Mesenchymal stem cell (in vitro differentiated cells and primary cell): ENCODE data around the gene CEP85.
A peak's percentile ranks its signal among the peaks of the same experiment; 100 is the strongest.

Source experiments
- DNase-seq: peaks from one replicate; pipeline ENCODE4 v3.0.0-alpha.2; 2013
- H2AFZ ChIP-seq: one replicate; pipeline ENCODE4 v1.6.1; 2013; ENCODE audit warnings: low read depth, mild to moderate bottlenecking, control low read depth, inconsistent platforms, low read length, moderate library complexity
- H2AK5ac ChIP-seq: 2 replicates; pipeline ENCODE4 v1.6.1; 2013; ENCODE audit warnings: low read length, moderate library complexity, mild to moderate bottlenecking, inconsistent platforms; ENCODE audit not compliant: severe bottlenecking
- H2BK120ac ChIP-seq: one replicate; pipeline ENCODE4 v1.6.1; 2013; ENCODE audit warnings: low read depth, mild to moderate bottlenecking, inconsistent platforms, low read length, moderate library complexity
- H2BK12ac ChIP-seq, 2 experiments: one replicate each; pipeline ENCODE4 v1.6.1; 2013; ENCODE audit warnings: inconsistent platforms in 2 of 2, low read length in 2 of 2, mild to moderate bottlenecking in 2 of 2, moderate library complexity in 2 of 2, control low read depth in 1 of 2
- H2BK15ac ChIP-seq: one replicate; pipeline ENCODE4 v1.6.1; 2013; ENCODE audit warnings: mild to moderate bottlenecking, low read depth, inconsistent platforms; ENCODE audit not compliant: poor library complexity, severe bottlenecking
- H2BK5ac ChIP-seq: 2 replicates; pipeline ENCODE4 v1.6.1; 2013; ENCODE audit warnings: low read depth, mild to moderate bottlenecking, low read length, control low read depth, inconsistent platforms; ENCODE audit not compliant: poor library complexity, severe bottlenecking
- H3K14ac ChIP-seq, 2 experiments: one replicate each; pipeline ENCODE4 v1.6.1; 2013; ENCODE audit warnings: inconsistent platforms in 2 of 2, low read length in 2 of 2, control low read depth in 1 of 2, mild to moderate bottlenecking in 1 of 2, moderate library complexity in 1 of 2
- H3K18ac ChIP-seq, 2 experiments: one replicate each; pipeline ENCODE4 v1.6.1; 2013; ENCODE audit warnings: inconsistent platforms in 2 of 2, low read length in 2 of 2, control low read depth in 1 of 2, low read depth in 1 of 2, mild to moderate bottlenecking in 1 of 2
- H3K23ac ChIP-seq, 2 experiments: one replicate each; pipeline ENCODE4 v1.6.1; 2013; ENCODE audit warnings: inconsistent platforms in 2 of 2, low read length in 2 of 2, mild to moderate bottlenecking in 2 of 2, moderate library complexity in 2 of 2, control low read depth in 1 of 2
- H3K27ac ChIP-seq: 2 replicates; pipeline ENCODE4 v1.5.1; 2013; ENCODE audit warnings: mild to moderate bottlenecking, moderate library complexity, low read length, control low read depth, inconsistent platforms; ENCODE audit not compliant: poor library complexity, severe bottlenecking
- H3K27me3 ChIP-seq, 2 experiments: 2 replicates each; pipeline versions ENCODE4 v1.6.1 to v1.7.0; 2013; ENCODE audit warnings: low read length in 2 of 2, mild to moderate bottlenecking in 2 of 2, moderate library complexity in 2 of 2, control low read depth in 1 of 2, inconsistent platforms in 1 of 2; ENCODE audit not compliant: control insufficient read depth in 1 of 2, insufficient read depth in 1 of 2
- H3K36me3 ChIP-seq, 2 experiments: 2 replicates each; pipeline versions ENCODE4 v1.6.1 to v1.7.0; 2013; ENCODE audit warnings: low read length in 2 of 2, control low read depth in 1 of 2, inconsistent platforms in 1 of 2, low read depth in 1 of 2, mild to moderate bottlenecking in 1 of 2; ENCODE audit not compliant: insufficient read depth in 2 of 2, control insufficient read depth in 1 of 2
- H3K4ac ChIP-seq, 2 experiments: one replicate each; pipeline ENCODE4 v1.6.1; 2013; ENCODE audit warnings: inconsistent platforms in 2 of 2, low read length in 2 of 2, mild to moderate bottlenecking in 2 of 2, moderate library complexity in 2 of 2, control low read depth in 1 of 2, low read depth in 1 of 2
- H3K4me1 ChIP-seq: 2 replicates; pipeline ENCODE4 v1.6.1; 2013; ENCODE audit warnings: low read depth, low read length, control low read depth; ENCODE audit not compliant: control insufficient read depth, insufficient read depth
- H3K4me2 ChIP-seq: 2 replicates; pipeline ENCODE4 v1.6.1; 2013; ENCODE audit warnings: low read length, mild to moderate bottlenecking, inconsistent platforms; ENCODE audit not compliant: poor library complexity, severe bottlenecking
- H3K4me3 ChIP-seq, 2 experiments: 2 replicates each; pipeline versions ENCODE4 v1.5.1 to v1.7.0; 2013; ENCODE audit warnings: low read length in 2 of 2, mild to moderate bottlenecking in 2 of 2, control low read depth in 1 of 2, low read depth in 1 of 2; ENCODE audit not compliant: insufficient read depth in 1 of 2
- H3K79me1 ChIP-seq: replicated peaks from 2 replicates; pipeline ENCODE4 v1.6.1; 2013; ENCODE audit warnings: mild to moderate bottlenecking, control low read depth, low read length, inconsistent platforms; ENCODE audit not compliant: poor library complexity, severe bottlenecking
- H3K9ac ChIP-seq: 2 replicates; pipeline ENCODE4 v1.7.0; 2013; ENCODE audit warnings: mild to moderate bottlenecking, low read length, moderate library complexity
- H3K9me3 ChIP-seq: 2 replicates; pipeline ENCODE4 v1.7.0; 2013; ENCODE audit warnings: mild to moderate bottlenecking, low read length; ENCODE audit not compliant: control insufficient read depth
- H4K8ac ChIP-seq: one replicate; pipeline ENCODE4 v1.6.1; 2013; ENCODE audit warnings: inconsistent platforms, mild to moderate bottlenecking, low read length, moderate library complexity
- H4K91ac ChIP-seq: one replicate; pipeline ENCODE4 v1.6.1; 2013; ENCODE audit warnings: mild to moderate bottlenecking, low read length, inconsistent platforms
- WGBS: methylation state at CpG from one replicate; pipeline ENCODE4 v1.1.7; 2013; ENCODE audit warnings: mixed read lengths; 5-methylcytosine and 5-hydroxymethylcytosine counted together

The CEP85 gene

GRCh38 chr1:26275580-26276431, 41.8 kb downstream of the CEP85 start:
- H3K14ac ChIP-seq: no peak overlapping the region
- peak overlapping the region; percentile 5 for H3K4me2 ChIP-seq
- peak overlapping the region; percentile 28 to 55 for H3K4ac ChIP-seq
- H2AFZ ChIP-seq: no peak overlapping the region
- H3K23ac ChIP-seq: no peak overlapping the region
- peak overlapping the region; percentile 82 for H4K91ac ChIP-seq
- H4K8ac ChIP-seq: peak overlapping the region; percentile 73
- peaks cover 23 to 29% of the 10 kb centered on the region in 2 experiments for H3K36me3 ChIP-seq
- peaks cover 9% of the 10 kb centered on the region for H3K79me1 ChIP-seq
- H2BK12ac ChIP-seq: peak overlapping the region; percentile 18 to 42
- DNase-seq: peak; percentile 91
- H2BK120ac ChIP-seq: peak overlapping the region; percentile 52
- H2BK5ac ChIP-seq: no peak overlapping the region
- peak overlapping the region in 1 of 2 experiments; percentile 45 for H3K4me3 ChIP-seq
- H2AK5ac ChIP-seq: peak overlapping the region; percentile 44
- WGBS: 36% methylated on average over 3 of the region's 3 CpGs
- H3K9ac ChIP-seq: peak overlapping the region; percentile 84
- H3K9me3 ChIP-seq: no peaks in the 10 kb centered on the region
- H3K27ac ChIP-seq: peak overlapping the region; percentile 57
- peak overlapping the region; percentile 45 for H2BK15ac ChIP-seq
- H3K18ac ChIP-seq: peak overlapping the region; percentile 69 to 86
- peaks cover 21% of the 10 kb centered on the region for H3K4me1 ChIP-seq
- H3K27me3 ChIP-seq: no peaks in the 10 kb centered on the region

- H3K4me3 ChIP-seq: peak overlapping the region in 1 of 2 experiments; percentile 46
- H3K27ac ChIP-seq: peak overlapping the region; percentile 57
- H3K4me2 ChIP-seq: no peak overlapping the region
- peaks cover 23 to 30% of the 10 kb centered on the region in 2 experiments for H3K36me3 ChIP-seq
- H3K9me3 ChIP-seq: no peaks in the 10 kb centered on the region
- no peak overlapping the region for H2BK5ac ChIP-seq
- H2AFZ ChIP-seq: no peak overlapping the region
- H2BK12ac ChIP-seq: peak overlapping the region; percentile 4 to 49
- peak overlapping the region; percentile 57 for H4K91ac ChIP-seq
- H3K27me3 ChIP-seq: no peaks in the 10 kb centered on the region
- H3K18ac ChIP-seq: peak overlapping the region in 1 of 2 experiments; percentile 58
- no peak overlapping the region for H3K14ac ChIP-seq
- DNase-seq: no peak
- H3K4ac ChIP-seq: peak overlapping the region in 1 of 2 experiments; percentile 48
- no peak overlapping the region for H4K8ac ChIP-seq
- H3K9ac ChIP-seq: peak overlapping the region; percentile 84
- H3K79me1 ChIP-seq: peaks cover 9% of the 10 kb centered on the region
- peaks cover 27% of the 10 kb centered on the region for H3K4me1 ChIP-seq
- H2BK120ac ChIP-seq: no peak overlapping the region
- no peak overlapping the region for H2AK5ac ChIP-seq
- no peak overlapping the region for H3K23ac ChIP-seq
- WGBS: 41% methylated on average over 2 of the region's 2 CpGs
- H2BK15ac ChIP-seq: no peak overlapping the region
These were observed 42.4 kb downstream of the CEP85 start for GRCh38 chr1:26276432-26276838.

- Histone ChIP-seq H3K27me3 (no peaks in the 10 kb centered on the region), H3K9ac (peak overlapping the region; percentile 84), H2AK5ac (no peak overlapping the region), H3K23ac (no peak overlapping the region), H2BK15ac (no peak overlapping the region), H4K91ac (no peak overlapping the region), H3K4me1 (peaks cover 35% of the 10 kb centered on the region), H2BK5ac (no peak overlapping the region), H2BK12ac (peak overlapping the region in 1 of 2 experiments; percentile 37), H3K9me3 (no peaks in the 10 kb centered on the region), H3K79me1 (peaks cover 11% of the 10 kb centered on the region), H3K18ac (peak overlapping the region in 1 of 2 experiments; percentile 13), H3K27ac (no peak overlapping the region), H3K4me2 (no peak overlapping the region), H4K8ac (no peak overlapping the region), H3K14ac (peak overlapping the region in 1 of 2 experiments; percentile 36), H2BK120ac (no peak overlapping the region), H3K4ac (no peak overlapping the region), H3K4me3 (peak overlapping the region in 1 of 2 experiments; percentile 46), H3K36me3 (peaks cover 24 to 27% of the 10 kb centered on the region in 2 experiments), H2AFZ (no peak overlapping the region)
- no peak for DNase-seq
- WGBS: 95% methylated on average over 3 of the region's 3 CpGs
These were observed 43.3 kb downstream of the CEP85 start for GRCh38 chr1:26277261-26277661.

GRCh38 chr1:26277719-26278118, 43.7 kb downstream of the CEP85 start:
- Histone ChIP-seq H3K4me1 (peaks cover 39% of the 10 kb centered on the region), H3K18ac (peak overlapping the region; percentile 13 to 53), H2AFZ (no peak overlapping the region), H2BK120ac (no peak overlapping the region), H3K23ac (no peak overlapping the region), H2BK5ac (no peak overlapping the region), H3K36me3 (peaks cover 29 to 30% of the 10 kb centered on the region in 2 experiments), H3K27me3 (no peaks in the 10 kb centered on the region), H3K9me3 (no peaks in the 10 kb centered on the region), H3K27ac (no peak overlapping the region), H3K9ac (peak overlapping the region; percentile 84), H3K79me1 (peaks cover 13% of the 10 kb centered on the region), H4K8ac (no peak overlapping the region), H3K4ac (peak overlapping the region; percentile 25 to 26), H3K4me3 (no peak overlapping the region), H2BK12ac (peak overlapping the region; percentile 14 to 37), H4K91ac (no peak overlapping the region), H3K4me2 (no peak overlapping the region), H2AK5ac (peak overlapping the region; percentile 34), H2BK15ac (peak overlapping the region; percentile 26), H3K14ac (no peak overlapping the region)
- no peak for DNase-seq
- WGBS: 78% methylated on average over 1 of the region's 1 CpG
